GM19025 (cell line): ENCODE data around the gene VARS1.

Source experiments
- ATAC-seq: cut with Tn5 transposase; IDR thresholded peaks from one replicate; pipeline ENCODE4 v1.9.1; 2021; ENCODE audit warnings: mild to moderate bottlenecking, low read depth, moderate library complexity; ENCODE audit not compliant: unreplicated experiment

Gene VARS1

GRCh38 chr6:31749301-31750036 is 46.1 kb downstream of the VARS1 start:
- ATAC-seq, result no peak
